ENCODE data around the gene C15orf39.

The C15orf39 gene

GRCh38 chr15:75199357-75199940, 2.2 kb upstream of the C15orf39 start:
- peaks cover 47% of the 10 kb centered on the region for H3K4me1 ChIP-seq (ENCODE audit: insufficient read depth, low read length, severe bottlenecking)
- H3K9ac ChIP-seq (ENCODE audit: low read length), result peak overlapping the region; percentile 55

GRCh38 chr15:75200391-75200764, 1.3 kb upstream of the C15orf39 start:
- H3K4me1 ChIP-seq (ENCODE audit: insufficient read depth, low read length, severe bottlenecking), result peaks cover 49% of the 10 kb centered on the region
- H3K9ac ChIP-seq (ENCODE audit: low read length), result peak overlapping the region; percentile 55; the same call in 1 of the 2 replicates
- no peak overlapping the region for H2AFZ ChIP-seq (ENCODE audit: low read length)
- peak overlapping the region; percentile 78 for H3K27ac ChIP-seq (ENCODE audit: low read depth, low read length, poor library complexity, severe bottlenecking)
- no peaks in the 10 kb centered on the region for H4K20me1 ChIP-seq (ENCODE audit: insufficient read depth, low read length)
- peak overlapping the region; percentile 90 for H3K4me2 ChIP-seq (ENCODE audit: low read length)
- H3K9me3 ChIP-seq (ENCODE audit: low read length), result no peaks in the 10 kb centered on the region
- peak overlapping the region; percentile 78 for H3K4me3 ChIP-seq (ENCODE audit: low read depth, low read length, poor library complexity, severe bottlenecking)
- no peak for TF ChIP-seq EZH2 (IDR thresholded peaks at IDR 0.05; ENCODE audit: borderline replicate concordance, low read length)
- no peak for TF ChIP-seq CTCF (IDR thresholded peaks at IDR 0.05; ENCODE audit: low read length)
- H3F3A ChIP-seq (ENCODE audit: insufficient read depth, low read length), result no peaks in the 10 kb centered on the region
- H3K36me3 ChIP-seq (ENCODE audit: insufficient read depth, low read length), result peaks cover 12% of the 10 kb centered on the region; the same call in 1 of the 2 replicates
- H3K9me2 ChIP-seq (ENCODE audit: low read depth, low read length), result no peaks in the 10 kb centered on the region
- peaks cover 24% of the 10 kb centered on the region for H3K79me2 ChIP-seq (ENCODE audit: insufficient read depth, low read length)
- no peaks in the 10 kb centered on the region for H3K27me3 ChIP-seq (ENCODE audit: insufficient read depth, low read length)

More at GRCh38 chr15:75199357-75199940, 2.2 kb upstream of the C15orf39 start:
- no peaks in the 10 kb centered on the region for H3K9me2 ChIP-seq (ENCODE audit: low read depth, low read length)
- TF ChIP-seq EZH2 (IDR thresholded peaks at IDR 0.05; ENCODE audit: borderline replicate concordance, low read length) (no peak), CTCF (IDR thresholded peaks at IDR 0.05; ENCODE audit: low read length) (no peak)
- no peaks in the 10 kb centered on the region for H3K9me3 ChIP-seq (ENCODE audit: low read length)
- peak overlapping the region; percentile 78 for H3K27ac ChIP-seq (ENCODE audit: low read depth, low read length, poor library complexity, severe bottlenecking)
- peaks cover 17% of the 10 kb centered on the region for H3K79me2 ChIP-seq (ENCODE audit: insufficient read depth, low read length)
- no peaks in the 10 kb centered on the region for H3F3A ChIP-seq (ENCODE audit: insufficient read depth, low read length)
- H3K27me3 ChIP-seq (ENCODE audit: insufficient read depth, low read length), result no peaks in the 10 kb centered on the region
- peak overlapping the region; percentile 78 for H3K4me3 ChIP-seq (ENCODE audit: low read depth, low read length, poor library complexity, severe bottlenecking)
- H4K20me1 ChIP-seq (ENCODE audit: insufficient read depth, low read length), result no peaks in the 10 kb centered on the region
- peak overlapping the region; percentile 90 for H3K4me2 ChIP-seq (ENCODE audit: low read length)
- peaks cover 7% of the 10 kb centered on the region; the same call in 1 of the 2 replicates for H3K36me3 ChIP-seq (ENCODE audit: insufficient read depth, low read length)
- no peak overlapping the region for H2AFZ ChIP-seq (ENCODE audit: low read length)

- Histone ChIP-seq H2AFZ (ENCODE audit: low read length) (no peak overlapping the region), H3K27ac (ENCODE audit: low read depth, low read length, poor library complexity, severe bottlenecking) (peak overlapping the region; percentile 78), H3K27me3 (ENCODE audit: insufficient read depth, low read length) (no peaks in the 10 kb centered on the region), H3K9ac (ENCODE audit: low read length) (peak overlapping the region; percentile 75), H4K20me1 (ENCODE audit: insufficient read depth, low read length) (no peaks in the 10 kb centered on the region), H3K4me1 (ENCODE audit: insufficient read depth, low read length, severe bottlenecking) (peaks cover 49% of the 10 kb centered on the region), H3K9me3 (ENCODE audit: low read length) (no peaks in the 10 kb centered on the region), H3K4me3 (ENCODE audit: low read depth, low read length, poor library complexity, severe bottlenecking) (peak overlapping the region; percentile 78), H3K79me2 (ENCODE audit: insufficient read depth, low read length) (peaks cover 28% of the 10 kb centered on the region), H3K4me2 (ENCODE audit: low read length) (peak overlapping the region; percentile 90), H3F3A (ENCODE audit: insufficient read depth, low read length) (no peaks in the 10 kb centered on the region), H3K9me2 (ENCODE audit: low read depth, low read length) (no peaks in the 10 kb centered on the region), H3K36me3 (ENCODE audit: insufficient read depth, low read length) (peaks cover 18% of the 10 kb centered on the region)
- TF ChIP-seq EZH2 (IDR thresholded peaks at IDR 0.05; ENCODE audit: borderline replicate concordance, low read length), result no peak
- no peak for TF ChIP-seq CTCF (IDR thresholded peaks at IDR 0.05; ENCODE audit: low read length)
Measured at GRCh38 chr15:75200765-75201615, 692 bp upstream of the C15orf39 start.

Measured in OCI-LY1 (cell line).